GM23338 (cell line): ENCODE data around the gene COLEC12. TPM values are rescaled to one million over a fixed set of nuclear protein-coding genes. Genes with fewer than 3 reads are reported as not detected.
A peak's percentile ranks its signal among the peaks of the same experiment; 100 is the strongest.

ENCODE experiments used
- ATAC-seq: fragments of 200-7000 bp; cut with Tn5 transposase; 3 replicates; pipeline ENCODE4 v1.9.1; 2020
- DNase-seq: peaks from one replicate; pipeline ENCODE4 v3.0.0-alpha.2; 2015; ENCODE audit warnings: low spot score
- H2AFZ ChIP-seq: fragments of 200-600 bp; sonication (generic); 2 replicates; pipeline ENCODE4 v1.8.0; 2016; ENCODE audit warnings: antibody characterized with exemption, mild to moderate bottlenecking, moderate library complexity
- H3F3A ChIP-seq: fragments of 200-600 bp; sonication (generic); replicated peaks from 2 replicates; pipeline ENCODE4 v1.8.0; 2017; ENCODE audit warnings: antibody characterized with exemption, mixed run types, low read depth
- H3K27ac ChIP-seq: fragments of 200-600 bp; sonication (generic); 2 replicates; pipeline ENCODE4 v1.6.1; 2016; ENCODE audit warnings: low read depth
- H3K27me3 ChIP-seq: fragments of 200-600 bp; sonication (generic); 2 replicates; pipeline ENCODE4 v1.8.0; 2016; ENCODE audit warnings: mild to moderate bottlenecking, mixed run types, moderate library complexity; ENCODE audit not compliant: insufficient read depth
- H3K36me3 ChIP-seq: fragments of 200-600 bp; sonication (generic); 2 replicates; pipeline ENCODE4 v1.8.0; 2016; ENCODE audit warnings: mild to moderate bottlenecking; ENCODE audit not compliant: insufficient read depth
- H3K4me1 ChIP-seq: fragments of 200-600 bp; sonication (generic); 2 replicates; pipeline ENCODE4 v1.8.0; 2016; ENCODE audit warnings: mild to moderate bottlenecking, moderate library complexity; ENCODE audit not compliant: insufficient read depth
- H3K4me2 ChIP-seq: fragments of 200-600 bp; sonication (generic); 2 replicates; pipeline ENCODE4 v1.7.1; 2017; ENCODE audit warnings: mixed run types
- H3K4me3 ChIP-seq: fragments of 200-600 bp; sonication (generic); 2 replicates; pipeline ENCODE4 v1.6.1; 2016; ENCODE audit warnings: mixed run types
- H3K79me2 ChIP-seq: fragments of 200-600 bp; sonication (generic); replicated peaks from 2 replicates; pipeline ENCODE4 v1.8.0; 2017; ENCODE audit warnings: mild to moderate bottlenecking; ENCODE audit not compliant: insufficient read depth
- H3K9me2 ChIP-seq: fragments of 200-600 bp; sonication (generic); 2 replicates; pipeline ENCODE4 v1.8.0; 2017; ENCODE audit not compliant: insufficient read depth
- H4K20me1 ChIP-seq: fragments of 200-600 bp; sonication (generic); replicated peaks from 2 replicates; pipeline ENCODE4 v1.8.0; 2017; ENCODE audit warnings: mild to moderate bottlenecking; ENCODE audit not compliant: insufficient read depth
- H3K27ac Mint-ChIP-seq: 2 replicates; pipeline ENCODE4 v1.8.0; 2020; ENCODE audit warnings: inconsistent platforms, mild to moderate bottlenecking, moderate library complexity, mixed read lengths
- H3K27me3 Mint-ChIP-seq: 3 replicates; pipeline ENCODE4 v1.8.0; 2022; ENCODE audit warnings: low read depth, mild to moderate bottlenecking, moderate library complexity, mixed read lengths, inconsistent platforms; ENCODE audit not compliant: insufficient read depth, poor library complexity
- H3K36me3 Mint-ChIP-seq: 3 replicates; pipeline ENCODE4 v1.8.0; 2021; ENCODE audit warnings: low read depth, mild to moderate bottlenecking, inconsistent platforms, moderate library complexity, mixed read lengths
- H3K4me1 Mint-ChIP-seq: 3 replicates; pipeline ENCODE4 v1.8.0; 2020; ENCODE audit warnings: mild to moderate bottlenecking, inconsistent platforms, mixed read lengths
- H3K4me3 Mint-ChIP-seq: 3 replicates; pipeline ENCODE4 v1.8.0; 2021; ENCODE audit warnings: moderate library complexity, mild to moderate bottlenecking, inconsistent platforms, mixed read lengths
- H3K9me3 Mint-ChIP-seq: 3 replicates; pipeline ENCODE4 v1.8.0; 2020; ENCODE audit warnings: moderate library complexity, mild to moderate bottlenecking, inconsistent platforms, mixed read lengths
- CREB1 ChIP-seq: fragments of 250-450 bp; sonication (Bioruptor Pico); IDR thresholded peaks from 2 replicates; pipeline ENCODE4 v1.5.0; 2020; ENCODE audit warnings: low read depth, mild to moderate bottlenecking, moderate library complexity
- ETS1 ChIP-seq: IDR thresholded peaks from 2 replicates; pipeline ENCODE4 v1.6.1; 2016; ENCODE audit warnings: antibody characterized with exemption
- EZH2 ChIP-seq: fragments of 200-600 bp; sonication (generic); IDR thresholded peaks from one replicate; pipeline ENCODE4 v1.8.0; 2017; ENCODE audit warnings: antibody characterized with exemption, mild to moderate bottlenecking, low read depth; ENCODE audit not compliant: unreplicated experiment
- EZH2phosphoT487 ChIP-seq: fragments of 200-600 bp; sonication (generic); IDR thresholded peaks from one replicate; pipeline ENCODE4 v1.8.1; 2018; ENCODE audit warnings: antibody characterized with exemption; ENCODE audit not compliant: unreplicated experiment
- JUNB ChIP-seq: IDR thresholded peaks from one replicate; pipeline ENCODE4 v1.6.1; 2016; ENCODE audit warnings: antibody characterized with exemption; ENCODE audit not compliant: unreplicated experiment
- REST ChIP-seq: IDR thresholded peaks from one replicate; pipeline ENCODE4 v1.6.1; 2018; ENCODE audit warnings: antibody characterized with exemption; ENCODE audit not compliant: unreplicated experiment
- ZNF331 ChIP-seq: fragments of 250-450 bp; sonication (Bioruptor Pico); IDR thresholded peaks from 2 replicates; pipeline ENCODE4 v1.5.0; 2020; ENCODE audit warnings: low read depth, mild to moderate bottlenecking, moderate library complexity
- ZNF462 ChIP-seq: fragments of 250-450 bp; sonication (Bioruptor Pico); IDR thresholded peaks from 2 replicates; pipeline ENCODE4 v1.5.0; 2020; ENCODE audit warnings: mild to moderate bottlenecking, moderate library complexity
- long read RNA-seq: library from polyadenylated mRNA; unstranded; transcript quantifications from one replicate; pipeline ENCODE4 v2.0.0, GENCODE V29; 2020; ENCODE audit not compliant: unreplicated experiment
- polyA plus RNA-seq: library from polyadenylated mRNA; unstranded; fragments of >200 nt; fragmentation: Nextera tagmentation; extraction: Ambion mirVana; gene quantifications from 2 replicates; pipeline ENCODE4 v1.2.1, GENCODE V29; 2016
- total RNA-seq: library from RNA; depleted of rRNA; stranded (reverse); fragments of >200 nt; shearing (Covaris generic); gene quantifications from 2 replicates; pipeline ENCODE4 v1.2.3, GENCODE V29; 2014; rRNA removed

COLEC12 gene
- total RNA-seq: 3.2 and 4.0 TPM in 2 replicates
- 1.1 and 2.0 TPM in 2 replicates for polyA plus RNA-seq
- long read RNA-seq, partial matches to known transcripts: 1 of 2 reads
- long read RNA-seq, other reads (novel, unspliced or antisense): 1 of 2 reads

DNA sequence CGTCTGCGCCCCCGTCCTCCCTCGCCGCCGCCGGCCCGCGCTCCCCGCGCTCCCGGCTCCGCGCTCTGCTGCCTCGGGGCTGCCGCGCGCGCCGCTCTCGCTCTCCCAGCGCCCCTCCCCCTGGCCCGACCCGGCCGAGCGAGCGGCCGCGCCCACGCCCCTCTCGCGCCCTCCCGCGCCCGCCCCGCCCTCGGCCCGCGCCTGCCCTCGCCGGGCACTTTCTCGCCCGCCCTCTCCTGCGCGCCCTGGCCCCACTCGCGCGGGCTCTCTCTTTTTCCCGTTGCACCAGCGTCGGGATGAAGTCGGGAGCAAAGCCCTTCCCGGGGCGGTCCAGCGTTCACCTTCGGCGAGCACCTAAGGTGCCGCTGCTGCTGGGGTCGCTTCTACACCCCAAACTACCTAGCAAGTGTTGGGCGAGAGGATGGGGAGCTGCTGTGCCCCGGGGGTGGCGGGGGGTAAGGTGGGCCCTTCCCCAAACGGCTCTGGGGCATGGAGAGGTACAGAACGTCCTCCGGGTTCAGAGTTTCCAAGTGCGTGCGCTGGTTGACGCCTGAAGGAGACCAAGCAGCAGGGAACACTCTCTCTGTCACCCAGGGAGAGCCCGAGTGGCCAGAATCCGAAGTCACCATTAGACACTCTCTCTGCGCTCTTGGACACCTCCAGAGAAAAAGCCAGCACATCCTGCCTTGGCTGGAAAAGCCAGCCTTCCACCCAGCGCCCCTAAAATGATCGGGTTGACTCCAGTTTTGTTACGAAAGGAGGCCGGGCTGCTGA is at the start of gene COLEC12:
Gene COLEC12 (minus strand): TSS at position 70 of the 774 bp plus-strand sequence. CDS start 187 bp downstream, outside the sequence.
- Histone ChIP-seq H2AFZ (peak within 1 kb of the TSS; percentile 99), H3K27ac (no peak within 1 kb of the TSS), H3K9me2 (no peaks in the 10 kb centered on the region), H4K20me1 (no peaks in the 10 kb centered on the region; the same call in 1 of the 2 replicates), H3K79me2 (no peaks in the 10 kb centered on the region), H3K36me3 (no peaks in the 10 kb centered on the region), H3F3A (0 out of 2 replicates have a peak, but pooled peaks cover 5% of the 10 kb centered on the region), H3K4me3 (peak within 1 kb of the TSS; percentile 88), H3K4me2 (peak within 1 kb of the TSS; percentile 98), H3K27me3 (peaks cover 58% of the 10 kb centered on the region), H3K4me1 (peaks cover 9% of the 10 kb centered on the region; the same call in 1 of the 2 replicates)
- Mint-ChIP-seq H3K4me3 (peak within 1 kb of the TSS; percentile 85), H3K36me3 (no peaks in the 10 kb centered on the region), H3K4me1 (peaks cover 15% of the 10 kb centered on the region), H3K27me3 (peaks cover 53% of the 10 kb centered on the region), H3K9me3 (no peaks in the 10 kb centered on the region), H3K27ac (no peak within 1 kb of the TSS)
- TF ChIP-seq EZH2 (peak; percentile 79), JUNB (no peak), ZNF331 (CRISPR knock-in tag) (no peak), ETS1 (no peak), ZNF462 (CRISPR knock-in tag) (no peak), REST (no peak), EZH2phosphoT487 (no peak), CREB1 (CRISPR knock-in tag) (no peak)
- peak; percentile 68 for DNase-seq
- ATAC-seq: peak; percentile 55
